GM23338 (cell line): ENCODE measurements around the gene WASL. TPM values are rescaled to one million over a fixed set of nuclear protein-coding genes. Genes with fewer than 3 reads are reported as not detected.

Experiments used
- ATAC-seq: fragments of 200-7000 bp; cut with Tn5 transposase; 3 replicates; pipeline ENCODE4 v1.9.1; 2020
- DNase-seq: peaks from one replicate; pipeline ENCODE4 v3.0.0-alpha.2; 2015; ENCODE audit warnings: low spot score
- H2AFZ ChIP-seq: fragments of 200-600 bp; sonication (generic); 2 replicates; pipeline ENCODE4 v1.8.0; 2016; ENCODE audit warnings: antibody characterized with exemption, mild to moderate bottlenecking, moderate library complexity
- H3F3A ChIP-seq: fragments of 200-600 bp; sonication (generic); replicated peaks from 2 replicates; pipeline ENCODE4 v1.8.0; 2017; ENCODE audit warnings: antibody characterized with exemption, mixed run types, low read depth
- H3K27ac ChIP-seq: fragments of 200-600 bp; sonication (generic); 2 replicates; pipeline ENCODE4 v1.6.1; 2016; ENCODE audit warnings: low read depth
- H3K27me3 ChIP-seq: fragments of 200-600 bp; sonication (generic); 2 replicates; pipeline ENCODE4 v1.8.0; 2016; ENCODE audit warnings: mild to moderate bottlenecking, mixed run types, moderate library complexity; ENCODE audit not compliant: insufficient read depth
- H3K36me3 ChIP-seq: fragments of 200-600 bp; sonication (generic); 2 replicates; pipeline ENCODE4 v1.8.0; 2016; ENCODE audit warnings: mild to moderate bottlenecking; ENCODE audit not compliant: insufficient read depth
- H3K4me1 ChIP-seq: fragments of 200-600 bp; sonication (generic); 2 replicates; pipeline ENCODE4 v1.8.0; 2016; ENCODE audit warnings: mild to moderate bottlenecking, moderate library complexity; ENCODE audit not compliant: insufficient read depth
- H3K4me2 ChIP-seq: fragments of 200-600 bp; sonication (generic); 2 replicates; pipeline ENCODE4 v1.7.1; 2017; ENCODE audit warnings: mixed run types
- H3K4me3 ChIP-seq: fragments of 200-600 bp; sonication (generic); 2 replicates; pipeline ENCODE4 v1.6.1; 2016; ENCODE audit warnings: mixed run types
- H3K79me2 ChIP-seq: fragments of 200-600 bp; sonication (generic); replicated peaks from 2 replicates; pipeline ENCODE4 v1.8.0; 2017; ENCODE audit warnings: mild to moderate bottlenecking; ENCODE audit not compliant: insufficient read depth
- H3K9me2 ChIP-seq: fragments of 200-600 bp; sonication (generic); 2 replicates; pipeline ENCODE4 v1.8.0; 2017; ENCODE audit not compliant: insufficient read depth
- H4K20me1 ChIP-seq: fragments of 200-600 bp; sonication (generic); replicated peaks from 2 replicates; pipeline ENCODE4 v1.8.0; 2017; ENCODE audit warnings: mild to moderate bottlenecking; ENCODE audit not compliant: insufficient read depth
- H3K27ac Mint-ChIP-seq: 2 replicates; pipeline ENCODE4 v1.8.0; 2020; ENCODE audit warnings: inconsistent platforms, mild to moderate bottlenecking, moderate library complexity, mixed read lengths
- H3K27me3 Mint-ChIP-seq: 3 replicates; pipeline ENCODE4 v1.8.0; 2022; ENCODE audit warnings: low read depth, mild to moderate bottlenecking, moderate library complexity, mixed read lengths, inconsistent platforms; ENCODE audit not compliant: insufficient read depth, poor library complexity
- H3K36me3 Mint-ChIP-seq: 3 replicates; pipeline ENCODE4 v1.8.0; 2021; ENCODE audit warnings: low read depth, mild to moderate bottlenecking, inconsistent platforms, moderate library complexity, mixed read lengths
- H3K4me1 Mint-ChIP-seq: 3 replicates; pipeline ENCODE4 v1.8.0; 2020; ENCODE audit warnings: mild to moderate bottlenecking, inconsistent platforms, mixed read lengths
- H3K4me3 Mint-ChIP-seq: 3 replicates; pipeline ENCODE4 v1.8.0; 2021; ENCODE audit warnings: moderate library complexity, mild to moderate bottlenecking, inconsistent platforms, mixed read lengths
- H3K9me3 Mint-ChIP-seq: 3 replicates; pipeline ENCODE4 v1.8.0; 2020; ENCODE audit warnings: moderate library complexity, mild to moderate bottlenecking, inconsistent platforms, mixed read lengths
- CREB1 ChIP-seq: fragments of 250-450 bp; sonication (Bioruptor Pico); IDR thresholded peaks from 2 replicates; pipeline ENCODE4 v1.5.0; 2020; ENCODE audit warnings: low read depth, mild to moderate bottlenecking, moderate library complexity
- ETS1 ChIP-seq: IDR thresholded peaks from 2 replicates; pipeline ENCODE4 v1.6.1; 2016; ENCODE audit warnings: antibody characterized with exemption
- EZH2 ChIP-seq: fragments of 200-600 bp; sonication (generic); IDR thresholded peaks from one replicate; pipeline ENCODE4 v1.8.0; 2017; ENCODE audit warnings: antibody characterized with exemption, mild to moderate bottlenecking, low read depth; ENCODE audit not compliant: unreplicated experiment
- EZH2phosphoT487 ChIP-seq: fragments of 200-600 bp; sonication (generic); IDR thresholded peaks from one replicate; pipeline ENCODE4 v1.8.1; 2018; ENCODE audit warnings: antibody characterized with exemption; ENCODE audit not compliant: unreplicated experiment
- JUNB ChIP-seq: IDR thresholded peaks from one replicate; pipeline ENCODE4 v1.6.1; 2016; ENCODE audit warnings: antibody characterized with exemption; ENCODE audit not compliant: unreplicated experiment
- NANOG ChIP-seq: IDR thresholded peaks from 2 replicates; pipeline ENCODE4 v1.6.1; 2016; ENCODE audit warnings: antibody characterized with exemption, borderline replicate concordance
- POLR2AphosphoS5 ChIP-seq: IDR thresholded peaks from 2 replicates; pipeline ENCODE4 v1.6.1; 2016; ENCODE audit warnings: antibody characterized with exemption, low read depth
- REST ChIP-seq: IDR thresholded peaks from one replicate; pipeline ENCODE4 v1.6.1; 2018; ENCODE audit warnings: antibody characterized with exemption; ENCODE audit not compliant: unreplicated experiment
- STAT1 ChIP-seq: IDR thresholded peaks from one replicate; pipeline ENCODE4 v1.6.1; 2016; ENCODE audit warnings: antibody characterized with exemption; ENCODE audit not compliant: unreplicated experiment
- ZNF114 ChIP-seq: fragments of 250-450 bp; sonication (Bioruptor Pico); IDR thresholded peaks from 2 replicates; pipeline ENCODE4 v1.5.0; 2020; ENCODE audit warnings: mild to moderate bottlenecking, moderate library complexity
- ZNF462 ChIP-seq: fragments of 250-450 bp; sonication (Bioruptor Pico); IDR thresholded peaks from 2 replicates; pipeline ENCODE4 v1.5.0; 2020; ENCODE audit warnings: mild to moderate bottlenecking, moderate library complexity
- polyA plus RNA-seq: library from polyadenylated mRNA; unstranded; fragments of >200 nt; fragmentation: Nextera tagmentation; extraction: Ambion mirVana; gene quantifications from 2 replicates; pipeline ENCODE4 v1.2.1, GENCODE V29; 2016
- total RNA-seq: library from RNA; depleted of rRNA; stranded (reverse); fragments of >200 nt; shearing (Covaris generic); gene quantifications from 2 replicates; pipeline ENCODE4 v1.2.3, GENCODE V29; 2014

WASL gene
- total and polyA plus RNA-seq, 2 experiments from 2014 or later: 36.4 to 45.3 TPM

- H2AFZ ChIP-seq: peak overlapping the region; percentile 26
- no peaks in the 10 kb centered on the region for H3K36me3 Mint-ChIP-seq
- no peaks in the 10 kb centered on the region for H3F3A ChIP-seq
- H3K9me3 Mint-ChIP-seq: no peaks in the 10 kb centered on the region; the same call in 2 of the 3 replicates
- no peaks in the 10 kb centered on the region for H3K36me3 ChIP-seq
- no peak overlapping the region for H3K4me3 Mint-ChIP-seq
- DNase-seq (no peak), ATAC-seq (no peak)
- TF ChIP-seq JUNB (no peak), EZH2 (no peak)
- no peaks in the 10 kb centered on the region for H3K9me2 ChIP-seq
- H3K27ac ChIP-seq: no peak overlapping the region
- no peak overlapping the region for H3K4me3 ChIP-seq
- H3K4me1 Mint-ChIP-seq: peaks cover 49% of the 10 kb centered on the region
- no peaks in the 10 kb centered on the region for H3K27me3 ChIP-seq
- H3K4me2 ChIP-seq: no peak overlapping the region
- peak overlapping the region; percentile 53; the same call in 1 of the 2 replicates for H3K27ac Mint-ChIP-seq
- peaks cover 15% of the 10 kb centered on the region; the same call in 1 of the 2 replicates for H3K4me1 ChIP-seq
- H3K79me2 ChIP-seq: no peaks in the 10 kb centered on the region
- no peaks in the 10 kb centered on the region for H3K27me3 Mint-ChIP-seq
- H4K20me1 ChIP-seq: no peaks in the 10 kb centered on the region
Measured at GRCh38 chr7:123647106-123647730, 101.6 kb downstream of the WASL start.

- DNase-seq: no peak
- TF ChIP-seq STAT1 (no peak), REST (no peak), EZH2phosphoT487 (no peak), ZNF114 (no peak), CREB1 (CRISPR knock-in tag) (no peak), EZH2 (no peak), ETS1 (no peak), ZNF462 (CRISPR knock-in tag) (no peak), NANOG (no peak), POLR2AphosphoS5 (no peak), JUNB (no peak)
Measured at GRCh38 chr7:123645516-123645915, 103.3 kb downstream of the WASL start.

More at GRCh38 chr7:123645516-123645915, 103.3 kb downstream of the WASL start:
- no peak overlapping the region for H3K4me3 Mint-ChIP-seq
- no peaks in the 10 kb centered on the region; the same call in 2 of the 3 replicates for H3K9me3 Mint-ChIP-seq
- no peak overlapping the region for H3K27ac ChIP-seq
- H3K27me3 Mint-ChIP-seq: no peaks in the 10 kb centered on the region
- H3K4me3 ChIP-seq: no peak overlapping the region
- no peak overlapping the region for H3K4me2 ChIP-seq
- no peaks in the 10 kb centered on the region for H3F3A ChIP-seq
- no peaks in the 10 kb centered on the region for H4K20me1 ChIP-seq
- no peaks in the 10 kb centered on the region for H3K36me3 ChIP-seq
- no peaks in the 10 kb centered on the region for H3K36me3 Mint-ChIP-seq
- H3K4me1 Mint-ChIP-seq: peaks cover 49% of the 10 kb centered on the region
- no peak; the same call in 2 of the 3 replicates for ATAC-seq
- no peaks in the 10 kb centered on the region for H3K9me2 ChIP-seq
- peaks cover 15% of the 10 kb centered on the region; the same call in 1 of the 2 replicates for H3K4me1 ChIP-seq
- no peak overlapping the region for H2AFZ ChIP-seq
- H3K27me3 ChIP-seq: no peaks in the 10 kb centered on the region
- no peaks in the 10 kb centered on the region for H3K79me2 ChIP-seq
- no peak overlapping the region for H3K27ac Mint-ChIP-seq
